Ovary (tissue), 3 donors: Measurements from ENCODE around the gene LRCH2.

Experiments used
- EP300 ChIP-seq: sonication (generic); formaldehyde crosslinking; IDR thresholded peaks from one replicate; pipeline ENCODE4 v1.6.1; 2017; ENCODE audit warnings: antibody characterized with exemption
- POLR2A ChIP-seq: fragments of 450-650 bp; IDR thresholded peaks from one replicate; pipeline ENCODE4 v1.6.1; 2017; ENCODE audit warnings: antibody characterized with exemption, mild to moderate bottlenecking, moderate library complexity
- TF ChIP-seq, protein P1 (sequence below), 3 donors: fragments of 450-650 bp in 2 of 3; fragments of 200-600 bp in 1 of 3; IDR thresholded peaks; one replicate each; pipeline versions ENCODE4 v1.5.1 to v1.8.0; 2016 to 2022; ENCODE audit warnings: antibody characterized with exemption in 3 of 3, mild to moderate bottlenecking in 1 of 3
- donor health status: DM: no; HTN: no; CAD: no.

DNA sequence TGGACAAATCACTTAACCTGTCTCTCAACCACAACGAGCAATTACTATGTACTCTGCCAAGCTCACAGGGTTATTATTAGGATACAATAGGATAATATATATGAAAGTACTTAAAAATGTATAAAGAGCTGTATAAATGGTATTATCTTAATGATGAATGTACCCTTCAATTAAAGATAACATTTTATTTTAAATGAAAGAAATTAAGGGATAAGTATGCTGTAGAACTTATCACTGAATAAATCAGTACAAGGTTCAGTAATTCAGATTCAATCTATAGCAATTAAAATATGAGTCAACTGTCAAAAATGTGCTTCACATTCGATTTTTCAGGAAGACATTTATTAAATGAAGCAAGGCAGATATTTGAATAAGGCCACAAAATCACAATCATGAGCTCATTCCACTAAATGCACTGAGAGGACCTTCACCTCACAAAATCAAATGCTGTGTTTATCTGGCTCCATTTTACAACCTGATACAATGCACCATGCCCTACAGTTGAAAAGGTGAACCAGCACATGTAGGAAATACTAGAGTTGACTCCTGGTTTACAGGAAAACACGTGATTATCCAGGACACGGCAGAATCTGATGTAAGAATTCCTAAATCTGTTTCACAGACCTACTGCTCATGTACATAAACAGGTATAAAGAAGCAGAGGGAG is 4.4 kb downstream of the LRCH2 start:
- TF ChIP-seq, protein P1, sequence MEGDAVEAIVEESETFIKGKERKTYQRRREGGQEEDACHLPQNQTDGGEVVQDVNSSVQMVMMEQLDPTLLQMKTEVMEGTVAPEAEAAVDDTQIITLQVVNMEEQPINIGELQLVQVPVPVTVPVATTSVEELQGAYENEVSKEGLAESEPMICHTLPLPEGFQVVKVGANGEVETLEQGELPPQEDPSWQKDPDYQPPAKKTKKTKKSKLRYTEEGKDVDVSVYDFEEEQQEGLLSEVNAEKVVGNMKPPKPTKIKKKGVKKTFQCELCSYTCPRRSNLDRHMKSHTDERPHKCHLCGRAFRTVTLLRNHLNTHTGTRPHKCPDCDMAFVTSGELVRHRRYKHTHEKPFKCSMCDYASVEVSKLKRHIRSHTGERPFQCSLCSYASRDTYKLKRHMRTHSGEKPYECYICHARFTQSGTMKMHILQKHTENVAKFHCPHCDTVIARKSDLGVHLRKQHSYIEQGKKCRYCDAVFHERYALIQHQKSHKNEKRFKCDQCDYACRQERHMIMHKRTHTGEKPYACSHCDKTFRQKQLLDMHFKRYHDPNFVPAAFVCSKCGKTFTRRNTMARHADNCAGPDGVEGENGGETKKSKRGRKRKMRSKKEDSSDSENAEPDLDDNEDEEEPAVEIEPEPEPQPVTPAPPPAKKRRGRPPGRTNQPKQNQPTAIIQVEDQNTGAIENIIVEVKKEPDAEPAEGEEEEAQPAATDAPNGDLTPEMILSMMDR (IDR thresholded peaks at IDR 0.05), result no peak
- TF ChIP-seq POLR2A (no peak), EP300 (no peak)
